DOHH2 (cell line): ENCODE data around the gene CBARP.
A peak's percentile ranks its signal among the peaks of the same experiment; 100 is the strongest.

Experiments used
- H3F3A ChIP-seq: fragments of 200-600 bp; sonication (generic), shearing (Covaris generic); 2 replicates; pipeline ENCODE4 v1.6.0; 2016; ENCODE audit warnings: antibody characterized with exemption, mild to moderate bottlenecking; ENCODE audit not compliant: control insufficient read depth, insufficient read depth
- H3K27ac ChIP-seq: fragments of 200-600 bp; sonication (generic); 2 replicates; pipeline ENCODE4 v1.5.1; 2014; ENCODE audit warnings: low read depth, mild to moderate bottlenecking, low read length, moderate library complexity
- H3K27me3 ChIP-seq: fragments of 200-600 bp; sonication (generic); 2 replicates; pipeline ENCODE4 v1.6.1; 2014; ENCODE audit warnings: mild to moderate bottlenecking, low read length, mixed read lengths; ENCODE audit not compliant: control insufficient read depth
- H3K36me3 ChIP-seq: fragments of 200-600 bp; sonication (generic); 2 replicates; pipeline ENCODE4 v1.6.1; 2014; ENCODE audit warnings: mild to moderate bottlenecking, low read length, moderate library complexity, mixed read lengths; ENCODE audit not compliant: control insufficient read depth
- H3K4me1 ChIP-seq: fragments of 200-600 bp; sonication (generic); 2 replicates; pipeline ENCODE4 v1.6.1; 2014; ENCODE audit warnings: mild to moderate bottlenecking, low read length, mixed read lengths; ENCODE audit not compliant: control insufficient read depth
- H3K4me2 ChIP-seq: fragments of 200-600 bp; sonication (generic); 2 replicates; pipeline ENCODE4 v1.6.0; 2014; ENCODE audit warnings: mild to moderate bottlenecking, low read length, moderate library complexity
- H3K4me3 ChIP-seq: fragments of 200-600 bp; sonication (generic); 2 replicates; pipeline ENCODE4 v1.5.1; 2014; ENCODE audit warnings: mild to moderate bottlenecking, low read length, mixed read lengths
- H3K79me2 ChIP-seq: fragments of 200-600 bp; sonication (generic); 2 replicates; pipeline ENCODE4 v1.6.1; 2014; ENCODE audit warnings: mild to moderate bottlenecking, low read length, mixed read lengths; ENCODE audit not compliant: control insufficient read depth
- H3K9me2 ChIP-seq: fragments of 200-600 bp; sonication (generic); replicated peaks from 2 replicates; pipeline ENCODE4 v1.6.1; 2014; ENCODE audit warnings: mild to moderate bottlenecking, low read length, mixed read lengths; ENCODE audit not compliant: control insufficient read depth
- H3K9me3 ChIP-seq: fragments of 200-600 bp; sonication (generic); 2 replicates; pipeline ENCODE4 v1.6.1; 2014; ENCODE audit warnings: antibody characterized with exemption, low read length, mixed read lengths; ENCODE audit not compliant: control insufficient read depth, insufficient read depth
- H4K20me1 ChIP-seq: fragments of 200-600 bp; sonication (generic); 2 replicates; pipeline ENCODE4 v1.6.0; 2014; ENCODE audit warnings: low read depth, mild to moderate bottlenecking, antibody characterized with exemption, low read length, moderate library complexity; ENCODE audit not compliant: control insufficient read depth, insufficient read depth
- EZH2phosphoT487 ChIP-seq: fragments of 200-600 bp; sonication (generic); IDR thresholded peaks from 2 replicates; pipeline ENCODE4 v1.6.1; 2017; ENCODE audit warnings: borderline replicate concordance, mild to moderate bottlenecking, antibody characterized with exemption, low read length, moderate library complexity, mixed read lengths
- TF ChIP-seq, protein P1 (sequence below): fragments of 200-600 bp; sonication (generic); IDR thresholded peaks from one replicate; pipeline ENCODE4 v1.5.1; 2014; ENCODE audit warnings: antibody characterized with exemption, mild to moderate bottlenecking, low read depth, low read length; ENCODE audit not compliant: poor library complexity, severe bottlenecking

CBARP gene

DNA sequence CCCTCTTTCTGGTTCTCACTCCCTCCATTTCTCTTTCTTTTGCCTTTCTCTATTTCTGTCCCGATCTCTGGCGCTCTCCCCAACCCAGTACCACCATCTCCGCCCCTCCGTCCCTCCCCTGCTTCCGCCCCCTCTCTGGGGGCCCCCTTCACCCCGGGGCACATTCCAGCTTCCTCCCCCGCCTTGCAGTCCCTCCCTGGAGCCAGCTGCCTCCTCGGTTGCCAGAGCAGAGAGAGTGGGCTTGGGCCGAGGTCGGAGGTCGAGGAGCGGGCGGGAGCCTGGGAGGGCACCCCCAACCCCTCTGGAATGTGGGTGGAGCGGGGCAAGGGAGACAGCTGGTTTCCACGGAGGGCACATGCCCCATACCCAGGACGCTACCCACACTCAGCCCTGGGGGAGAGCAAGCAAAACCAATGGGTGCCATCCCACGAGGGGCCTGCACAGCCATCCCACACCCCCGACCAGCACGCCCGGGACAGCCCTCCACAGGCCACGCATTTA is 24.9 kb upstream of the CBARP start:
- no peak for TF ChIP-seq EZH2phosphoT487
- TF ChIP-seq, protein P1, sequence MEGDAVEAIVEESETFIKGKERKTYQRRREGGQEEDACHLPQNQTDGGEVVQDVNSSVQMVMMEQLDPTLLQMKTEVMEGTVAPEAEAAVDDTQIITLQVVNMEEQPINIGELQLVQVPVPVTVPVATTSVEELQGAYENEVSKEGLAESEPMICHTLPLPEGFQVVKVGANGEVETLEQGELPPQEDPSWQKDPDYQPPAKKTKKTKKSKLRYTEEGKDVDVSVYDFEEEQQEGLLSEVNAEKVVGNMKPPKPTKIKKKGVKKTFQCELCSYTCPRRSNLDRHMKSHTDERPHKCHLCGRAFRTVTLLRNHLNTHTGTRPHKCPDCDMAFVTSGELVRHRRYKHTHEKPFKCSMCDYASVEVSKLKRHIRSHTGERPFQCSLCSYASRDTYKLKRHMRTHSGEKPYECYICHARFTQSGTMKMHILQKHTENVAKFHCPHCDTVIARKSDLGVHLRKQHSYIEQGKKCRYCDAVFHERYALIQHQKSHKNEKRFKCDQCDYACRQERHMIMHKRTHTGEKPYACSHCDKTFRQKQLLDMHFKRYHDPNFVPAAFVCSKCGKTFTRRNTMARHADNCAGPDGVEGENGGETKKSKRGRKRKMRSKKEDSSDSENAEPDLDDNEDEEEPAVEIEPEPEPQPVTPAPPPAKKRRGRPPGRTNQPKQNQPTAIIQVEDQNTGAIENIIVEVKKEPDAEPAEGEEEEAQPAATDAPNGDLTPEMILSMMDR, result no peak
- Histone ChIP-seq H3F3A (peaks cover 56% of the 10 kb centered on the region), H3K4me3 (peak overlapping the region; percentile 77), H4K20me1 (no peaks in the 10 kb centered on the region), H3K9me2 (no peaks in the 10 kb centered on the region), H3K9me3 (no peaks in the 10 kb centered on the region), H3K27ac (peak overlapping the region; percentile 95), H3K4me1 (peaks cover 86% of the 10 kb centered on the region), H3K27me3 (no peaks in the 10 kb centered on the region), H3K79me2 (peaks cover 29% of the 10 kb centered on the region), H3K36me3 (peaks cover 28% of the 10 kb centered on the region), H3K4me2 (peak overlapping the region; percentile 95)

DNA sequence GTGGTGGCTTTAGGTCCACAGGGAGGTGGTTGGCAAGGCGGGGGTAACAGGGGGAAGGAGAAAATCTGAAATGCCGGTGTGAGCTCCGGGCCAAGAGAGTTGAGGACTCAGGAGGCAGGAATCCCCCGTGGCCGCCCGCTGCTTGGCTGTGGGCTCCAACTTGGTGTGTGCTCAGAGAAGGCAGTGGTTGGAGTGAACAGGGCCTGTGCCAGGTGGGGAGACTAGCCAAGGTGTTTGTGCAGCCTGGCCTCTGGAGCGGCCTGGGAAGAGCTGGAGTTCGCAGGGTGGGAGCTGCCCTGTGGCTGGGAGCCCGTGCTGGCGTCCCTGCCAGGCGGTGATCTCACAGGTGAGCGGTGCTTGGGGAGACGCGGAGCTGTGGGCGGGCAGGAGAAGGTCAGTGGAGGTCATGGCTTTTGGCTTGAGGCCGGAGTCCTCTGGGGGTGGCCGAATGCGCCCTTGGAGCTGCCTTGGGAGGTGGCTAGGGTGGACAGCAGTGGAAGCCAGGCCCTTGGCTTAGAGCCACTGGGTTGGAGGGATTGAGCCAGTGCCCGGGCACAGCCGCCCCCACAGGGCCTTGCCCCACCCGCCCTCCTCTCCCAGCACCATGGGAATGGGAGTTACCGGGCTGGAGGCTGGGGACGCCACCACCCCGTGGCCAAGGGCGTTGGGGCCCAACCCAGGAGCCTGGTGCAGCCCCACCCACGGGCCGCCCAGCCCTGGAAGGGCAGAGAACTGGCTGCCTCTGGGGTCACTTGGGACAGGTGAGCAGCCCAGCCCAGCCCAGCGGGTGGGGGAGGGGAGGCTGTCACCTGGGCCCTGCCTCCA is 24.2 kb upstream of the CBARP start:
- peak overlapping the region; percentile 95 for H3K27ac ChIP-seq
- no peaks in the 10 kb centered on the region for H3K27me3 ChIP-seq
- peak overlapping the region; percentile 95 for H3K4me2 ChIP-seq
- no peaks in the 10 kb centered on the region for H3K9me3 ChIP-seq
- H3K4me3 ChIP-seq, result peak overlapping the region; percentile 77
- H3K36me3 ChIP-seq, result peaks cover 33% of the 10 kb centered on the region
- H4K20me1 ChIP-seq, result no peaks in the 10 kb centered on the region
- TF ChIP-seq EZH2phosphoT487, result no peak
- TF ChIP-seq, protein P1, result peak; percentile 39
- H3K79me2 ChIP-seq, result peaks cover 32% of the 10 kb centered on the region
- H3F3A ChIP-seq, result peaks cover 62% of the 10 kb centered on the region
- H3K9me2 ChIP-seq, result no peaks in the 10 kb centered on the region
- H3K4me1 ChIP-seq, result peaks cover 86% of the 10 kb centered on the region

DNA sequence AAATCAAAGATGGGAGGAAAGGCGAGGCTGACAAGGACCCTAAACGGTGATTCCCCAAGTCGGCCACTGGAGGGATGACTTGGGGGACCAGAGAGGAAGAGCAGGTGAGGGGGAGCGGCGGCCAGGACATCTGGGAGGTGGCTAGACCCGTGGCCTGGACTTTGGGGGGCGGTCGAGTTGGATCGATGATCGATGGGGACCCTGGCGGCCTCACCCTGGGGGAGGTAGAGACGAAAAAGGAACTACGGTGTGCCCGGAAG is 23.7 kb upstream of the CBARP start:
- Histone ChIP-seq H3K36me3 (peaks cover 39% of the 10 kb centered on the region), H3F3A (peaks cover 66% of the 10 kb centered on the region), H3K27ac (peak overlapping the region; percentile 95), H3K9me3 (no peaks in the 10 kb centered on the region), H3K4me2 (peak overlapping the region; percentile 95), H4K20me1 (no peaks in the 10 kb centered on the region), H3K27me3 (no peaks in the 10 kb centered on the region), H3K9me2 (no peaks in the 10 kb centered on the region), H3K4me1 (peaks cover 86% of the 10 kb centered on the region), H3K79me2 (peaks cover 32% of the 10 kb centered on the region), H3K4me3 (peak overlapping the region; percentile 77)
- TF ChIP-seq EZH2phosphoT487, result no peak
- TF ChIP-seq, protein P1, result peak; percentile 71
